GM12878 (cell line): ENCODE measurements around the gene PRKG1. TPM values are rescaled to one million over a fixed set of nuclear protein-coding genes. Genes with fewer than 3 reads are reported as not detected.

Experiments
- ATAC-seq: fragments of 200-7000 bp; cut with Tn5 transposase; 3 replicates; pipeline ENCODE4 v1.9.1; 2020; ENCODE audit warnings: mild to moderate bottlenecking, moderate library complexity
- BruUV-seq: library from RNA; stranded (reverse); fragments of 400-500 nt; replicated peaks from 2 replicates; lab custom pipeline; 2021; lab: Mats Ljungman, UMichigan
- CTCF ChIA-PET: fragments of 300-600 bp; sonication (Branson Sonifier 250); formaldehyde crosslinking; extraction: SDS; loops from one replicate; lab custom pipeline; 2021; ENCODE audit warnings: inconsistent platforms; lab: Yijun Ruan, JAX
- POLR2A ChIA-PET: fragments of 350-600 bp; formaldehyde crosslinking; extraction: SDS; loops from one replicate; lab custom pipeline; 2021; ENCODE audit warnings: inconsistent platforms; lab: Charles Lee
- RAD21 ChIA-PET: fragments of 300-600 bp; sonication (Branson Sonifier 250); formaldehyde crosslinking; loops from one replicate; lab custom pipeline; 2023; ENCODE audit warnings: antibody characterized with exemption; ENCODE audit not compliant: unreplicated experiment; lab: Charles Lee
- SMC1A ChIA-PET: fragments of 300-600 bp; sonication (Branson Sonifier 250); formaldehyde crosslinking; loops from one replicate; lab custom pipeline; 2023; ENCODE audit not compliant: unreplicated experiment, uncharacterized antibody; lab: Charles Lee
- DNase-seq: peaks from one replicate; pipeline ENCODE4 v3.0.0-alpha.2; 2011; ENCODE audit warnings: low read depth, low spot score
- FAIRE-seq: peaks from 3 replicates; lab custom pipeline; 2011; peaks lifted over from hg19 to GRCh38; lab: Jason Lieb, UNC
- H2AFZ ChIP-seq: 2 replicates; pipeline ENCODE4 v1.6.0; 2011; ENCODE audit warnings: low read depth, low read length, control low read depth; ENCODE audit not compliant: control insufficient read depth
- H3K27ac ChIP-seq: 2 replicates; pipeline ENCODE4 v1.5.1; 2011; ENCODE audit warnings: control low read depth; ENCODE audit not compliant: control insufficient read depth, insufficient read depth
- H3K27me3 ChIP-seq, 2 experiments: replicated peaks in 1 of 2; 2 replicates each; pipeline versions ENCODE4 v1.6.0 to v1.6.1; 2011; ENCODE audit warnings: low read length in 1 of 2; ENCODE audit not compliant: control insufficient read depth in 2 of 2, insufficient read depth in 2 of 2
- H3K36me3 ChIP-seq, 2 experiments: 2 replicates each; pipeline ENCODE4 v1.5.1; 2011; ENCODE audit warnings: low read length in 1 of 2; ENCODE audit not compliant: control insufficient read depth in 2 of 2, insufficient read depth in 2 of 2
- H3K4me1 ChIP-seq: 2 replicates; pipeline ENCODE4 v1.6.1; 2011; ENCODE audit warnings: mild to moderate bottlenecking, low read length, moderate library complexity, mixed read lengths; ENCODE audit not compliant: control insufficient read depth, insufficient read depth
- H3K4me2 ChIP-seq: 2 replicates; pipeline ENCODE4 v1.6.0; 2011; ENCODE audit warnings: control low read depth; ENCODE audit not compliant: control insufficient read depth, insufficient read depth
- H3K4me3 ChIP-seq: fragments of 200-600 bp; sonication (generic); 2 replicates; pipeline ENCODE4 v1.5.1; 2016
- H3K79me2 ChIP-seq: 2 replicates; pipeline ENCODE4 v1.6.0; 2011; ENCODE audit warnings: low read length; ENCODE audit not compliant: control insufficient read depth, insufficient read depth
- H3K9ac ChIP-seq: 2 replicates; pipeline ENCODE4 v1.8.0; 2011; ENCODE audit warnings: low read length, control low read depth, mixed read lengths; ENCODE audit not compliant: control insufficient read depth, insufficient read depth
- H3K9me3 ChIP-seq: replicated peaks from 3 replicates; pipeline ENCODE4 v1.5.1; 2011; ENCODE audit warnings: mild to moderate bottlenecking, low read length; ENCODE audit not compliant: control insufficient read depth, insufficient read depth
- H4K20me1 ChIP-seq: 2 replicates; pipeline ENCODE4 v1.6.0; 2011; ENCODE audit not compliant: control insufficient read depth, insufficient read depth
- EED ChIP-seq: sonication (generic); IDR thresholded peaks from 2 replicates; pipeline ENCODE4 v1.6.1; 2016; ENCODE audit warnings: antibody characterized with exemption, low read depth
- FOXK2 ChIP-seq: fragments of 450-650 bp; IDR thresholded peaks from 2 replicates; pipeline ENCODE4 v1.6.1; 2017; ENCODE audit warnings: mild to moderate bottlenecking, moderate library complexity
- NR2F1 ChIP-seq: fragments of 450-650 bp; conservative IDR thresholded peaks from 2 replicates; pipeline ENCODE4 v1.6.1; 2017; ENCODE audit warnings: mild to moderate bottlenecking
- WGBS: methylation state at CpG from one replicate; pipeline ENCODE4 v1.1.6; 2016; ENCODE audit warnings: low lambda C conversion rate; ENCODE audit not compliant: insufficient replicate concordance, insufficient coverage; ENCODE audit errors: missing lambda C conversion rate; 5-methylcytosine and 5-hydroxymethylcytosine counted together
- in situ Hi-C: fragments of 300-500 bp; cut with MboI; formaldehyde crosslinking; loops from 9 replicates; pipeline ENCODE4 v1.14.3; 2018; ENCODE audit warnings: mixed read lengths
- intact Hi-C: fragments of 100-400 bp; cut with micrococcal nuclease; formaldehyde crosslinking; loops from one replicate; pipeline ENCODE4 v1.14.2; 2022; ENCODE audit not compliant: unreplicated experiment
- polyA plus RNA-seq, 11 experiments: library from polyadenylated mRNA; depleted of rRNA in 4 of 11; unstranded in 6 of 11; stranded (reverse) in 5 of 11; fragments of >200 nt; fragmentation: Nextera tagmentation in 4 of 11; fragmentation: Illumina TruSeq in 1 of 11; extraction: Ambion mirVana in 4 of 11; extraction: Trizol in 1 of 11; gene quantifications; 1 replicate in 1 of 11; 2 replicates in 10 of 11; pipeline versions ENCODE4 v1.2.1 to v1.2.3, GENCODE V29; 2011 to 2016; ENCODE audit warnings: inconsistent platforms in 2 of 11, missing spikeins in 2 of 11, low read depth in 1 of 11
- total RNA-seq, 4 experiments: library from RNA; depleted of rRNA in 3 of 4; stranded (reverse); fragments of >200 nt in 3 of 4; fragmentation: Illumina TruSeq in 1 of 4; extraction: Trizol in 1 of 4; gene quantifications; 2 replicates each; pipeline versions ENCODE4 v1.2.1 to v1.2.3, GENCODE V29; 2013 to 2021
- TF ChIP-seq, protein P1 (sequence below): fragments of 150-350 bp; IDR thresholded peaks from 2 replicates; pipeline ENCODE4 v1.6.1; 2016; ENCODE audit warnings: low read depth, low read length
- TF ChIP-seq, protein P2 (sequence below): fragments of 450-650 bp; IDR thresholded peaks from 2 replicates; pipeline ENCODE4 v1.6.1; 2018; ENCODE audit warnings: mild to moderate bottlenecking, low read depth, moderate library complexity; ENCODE audit not compliant: partially characterized antibody

PRKG1 gene
- total and polyA plus RNA-seq, 10 of the 15 experiments (the other 5 are each of a cell fraction or from before 2014, with no cell fraction given) = 0.04 to 0.05 TPM; not detected in 8

DNA sequence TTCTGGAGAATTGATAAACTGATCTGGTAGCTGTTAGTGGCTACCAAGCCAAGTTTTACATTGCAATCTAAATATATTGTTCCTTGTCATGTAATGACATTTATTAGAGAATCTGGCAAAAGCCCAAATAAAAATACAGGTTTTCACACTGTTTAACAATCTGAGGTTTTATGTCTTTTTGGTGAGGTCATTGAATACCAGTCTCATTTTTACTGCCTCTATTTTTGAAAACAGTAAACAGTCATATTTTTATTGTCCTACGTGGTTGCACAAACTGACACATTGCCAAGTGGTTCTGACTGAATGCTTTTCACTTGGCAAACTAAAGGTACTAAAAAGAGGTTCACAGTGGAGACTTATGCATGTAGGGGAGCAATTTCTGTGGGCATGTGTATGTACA is 157.5 kb downstream of the PRKG1 start (continued):
- TF ChIP-seq, protein P1, sequence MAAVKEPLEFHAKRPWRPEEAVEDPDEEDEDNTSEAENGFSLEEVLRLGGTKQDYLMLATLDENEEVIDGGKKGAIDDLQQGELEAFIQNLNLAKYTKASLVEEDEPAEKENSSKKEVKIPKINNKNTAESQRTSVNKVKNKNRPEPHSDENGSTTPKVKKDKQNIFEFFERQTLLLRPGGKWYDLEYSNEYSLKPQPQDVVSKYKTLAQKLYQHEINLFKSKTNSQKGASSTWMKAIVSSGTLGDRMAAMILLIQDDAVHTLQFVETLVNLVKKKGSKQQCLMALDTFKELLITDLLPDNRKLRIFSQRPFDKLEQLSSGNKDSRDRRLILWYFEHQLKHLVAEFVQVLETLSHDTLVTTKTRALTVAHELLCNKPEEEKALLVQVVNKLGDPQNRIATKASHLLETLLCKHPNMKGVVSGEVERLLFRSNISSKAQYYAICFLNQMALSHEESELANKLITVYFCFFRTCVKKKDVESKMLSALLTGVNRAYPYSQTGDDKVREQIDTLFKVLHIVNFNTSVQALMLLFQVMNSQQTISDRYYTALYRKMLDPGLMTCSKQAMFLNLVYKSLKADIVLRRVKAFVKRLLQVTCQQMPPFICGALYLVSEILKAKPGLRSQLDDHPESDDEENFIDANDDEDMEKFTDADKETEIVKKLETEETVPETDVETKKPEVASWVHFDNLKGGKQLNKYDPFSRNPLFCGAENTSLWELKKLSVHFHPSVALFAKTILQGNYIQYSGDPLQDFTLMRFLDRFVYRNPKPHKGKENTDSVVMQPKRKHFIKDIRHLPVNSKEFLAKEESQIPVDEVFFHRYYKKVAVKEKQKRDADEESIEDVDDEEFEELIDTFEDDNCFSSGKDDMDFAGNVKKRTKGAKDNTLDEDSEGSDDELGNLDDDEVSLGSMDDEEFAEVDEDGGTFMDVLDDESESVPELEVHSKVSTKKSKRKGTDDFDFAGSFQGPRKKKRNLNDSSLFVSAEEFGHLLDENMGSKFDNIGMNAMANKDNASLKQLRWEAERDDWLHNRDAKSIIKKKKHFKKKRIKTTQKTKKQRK = no peak
- no peak for TF ChIP-seq EED

DNA sequence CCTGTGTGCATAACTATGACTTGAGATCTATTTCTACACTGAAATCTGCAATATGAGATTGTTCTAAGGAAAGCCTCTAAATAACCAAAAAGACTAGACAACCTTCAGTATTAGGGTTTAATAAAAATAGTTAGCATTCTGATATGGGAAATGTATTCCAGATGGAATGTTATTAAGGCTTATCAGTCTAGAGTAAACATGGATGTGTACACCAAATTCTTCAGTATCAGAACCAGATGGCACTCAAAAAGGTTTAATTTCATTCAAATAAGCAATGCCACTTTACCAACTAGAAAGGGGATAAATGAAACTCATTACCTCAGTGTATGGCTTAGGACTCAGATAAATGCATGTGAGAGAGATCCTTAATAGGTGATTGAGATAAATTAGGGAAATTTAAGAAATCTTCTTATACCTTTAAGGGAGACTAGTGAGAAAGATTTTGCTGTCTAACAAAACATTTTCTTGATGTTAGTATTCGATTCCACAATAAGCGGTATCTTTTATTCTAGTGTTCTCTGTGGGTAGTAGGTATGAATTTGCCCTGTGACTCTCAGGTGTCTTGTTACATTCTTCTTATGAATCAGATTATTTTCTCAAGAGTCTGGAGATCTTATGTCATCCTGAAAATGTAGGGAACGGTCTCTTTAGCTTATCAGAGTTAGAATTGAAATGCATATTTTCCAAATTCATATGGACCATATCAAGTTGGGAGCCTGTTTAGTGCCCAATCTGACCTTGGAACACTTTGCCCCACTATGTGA is 159.2 kb downstream of the PRKG1 start:
- CTCF ChIA-PET = no interaction called here
- intact Hi-C loops = no loop called here

More for the DNA sequence above, 159.2 kb downstream of the PRKG1 start:
- H4K20me1 ChIP-seq = no peaks in the 10 kb centered on the region
- RAD21 ChIA-PET = no interaction called here
- no peak overlapping the region for H3K4me3 ChIP-seq
- POLR2A ChIA-PET = no interaction called here
- H2AFZ ChIP-seq = no peak overlapping the region
- no peak overlapping the region for H3K27ac ChIP-seq
- no peaks in the 10 kb centered on the region for H3K9me3 ChIP-seq
- TF ChIP-seq NR2F1 (no peak), FOXK2 (no peak)
- TF ChIP-seq, protein P2, sequence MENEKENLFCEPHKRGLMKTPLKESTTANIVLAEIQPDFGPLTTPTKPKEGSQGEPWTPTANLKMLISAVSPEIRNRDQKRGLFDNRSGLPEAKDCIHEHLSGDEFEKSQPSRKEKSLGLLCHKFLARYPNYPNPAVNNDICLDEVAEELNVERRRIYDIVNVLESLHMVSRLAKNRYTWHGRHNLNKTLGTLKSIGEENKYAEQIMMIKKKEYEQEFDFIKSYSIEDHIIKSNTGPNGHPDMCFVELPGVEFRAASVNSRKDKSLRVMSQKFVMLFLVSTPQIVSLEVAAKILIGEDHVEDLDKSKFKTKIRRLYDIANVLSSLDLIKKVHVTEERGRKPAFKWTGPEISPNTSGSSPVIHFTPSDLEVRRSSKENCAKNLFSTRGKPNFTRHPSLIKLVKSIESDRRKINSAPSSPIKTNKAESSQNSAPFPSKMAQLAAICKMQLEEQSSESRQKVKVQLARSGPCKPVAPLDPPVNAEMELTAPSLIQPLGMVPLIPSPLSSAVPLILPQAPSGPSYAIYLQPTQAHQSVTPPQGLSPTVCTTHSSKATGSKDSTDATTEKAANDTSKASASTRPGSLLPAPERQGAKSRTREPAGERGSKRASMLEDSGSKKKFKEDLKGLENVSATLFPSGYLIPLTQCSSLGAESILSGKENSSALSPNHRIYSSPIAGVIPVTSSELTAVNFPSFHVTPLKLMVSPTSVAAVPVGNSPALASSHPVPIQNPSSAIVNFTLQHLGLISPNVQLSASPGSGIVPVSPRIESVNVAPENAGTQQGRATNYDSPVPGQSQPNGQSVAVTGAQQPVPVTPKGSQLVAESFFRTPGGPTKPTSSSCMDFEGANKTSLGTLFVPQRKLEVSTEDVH = no peak
- H3K36me3 ChIP-seq = no peaks in the 10 kb centered on the region
- H3K9ac ChIP-seq = no peak overlapping the region
- in situ Hi-C loops = no loop called here
- H3K79me2 ChIP-seq = no peaks in the 10 kb centered on the region
- H3K4me1 ChIP-seq = no peaks in the 10 kb centered on the region
- no TSS peak for BruUV-seq
- WGBS = 59% methylated on average over 3 of the region's 3 CpGs
- FAIRE-seq (no peak), ATAC-seq (no peak), DNase-seq (no peak)
- H3K27me3 ChIP-seq = no peaks in the 10 kb centered on the region
- H3K4me2 ChIP-seq = no peak overlapping the region
- SMC1A ChIA-PET = no interaction called here
